A549 treated with ZK216348 at 1 μM for 4 hours (cell line): ENCODE results near the gene DCAF16. TPM values are rescaled to one million over a fixed set of nuclear protein-coding genes. Genes with fewer than 3 reads are reported as not detected.

Experiments
- total RNA-seq: library from RNA; stranded (reverse); fragments of 200-300 nt; extraction: Qiagen RNA extraction; gene quantifications from 5 replicates; pipeline ENCODE4 v1.2.3, GENCODE V29; 2022; ENCODE audit warnings: low read depth

The DCAF16 gene
- total RNA-seq = 4.5 to 7.9 TPM (median 6.0 TPM) in 5 replicates

GRCh38 chr4:17810260-17811077, at the start of gene DCAF16, which contains the start of gene NCAPG:
TSS of gene DCAF16 (minus strand) at chr4:17810757. CDS start at chr4:17804141, 6,616 bp downstream.
TSS of gene NCAPG (plus strand) at chr4:17810979. CDS start at chr4:17811078, 99 bp downstream.

GRCh38 chr4:17781300-17782287, 29.0 kb downstream of the DCAF16 start, which contains the start of gene FAM184B:
TSS of gene FAM184B (minus strand) at chr4:17781621. CDS start at chr4:17781299, 322 bp downstream.

Other genes starting within 250 kb of the DCAF16 start
- 33.0 to 53.9 TPM (median 35.3 TPM) in 5 replicates for gene LAP3, start 233.6 kb downstream of the DCAF16 start, total RNA-seq
- 24.0 to 45.7 TPM (median 26.9 TPM) in 5 replicates for gene MED28, start 196.1 kb downstream of the DCAF16 start, total RNA-seq
- 0.02 to 0.07 TPM (median 0.04 TPM) in 5 replicates for gene FAM184B, start 29.1 kb downstream of the DCAF16 start, total RNA-seq
- gene NCAPG, start 222 bp upstream of the DCAF16 start, total RNA-seq = 19.4 to 31.0 TPM (median 27.6 TPM) in 5 replicates
- 2.8 to 7.5 TPM (median 5.5 TPM) in 5 replicates for gene LCORL, start 211.0 kb upstream of the DCAF16 start, total RNA-seq